KMS-11 (cell line): Measurements from ENCODE around the gene CLHC1.
"Not testable (repeated sequence)": the region's sequence is repeated elsewhere in the genome, so short reads cannot be mapped to it uniquely, and the experiment has no call there.

Experiments used
- H2AFZ ChIP-seq: fragments of 200-600 bp; sonication (generic); 2 replicates; pipeline ENCODE4 v1.6.1; 2016; ENCODE audit warnings: antibody characterized with exemption, mixed run types, low read depth
- H3K27ac ChIP-seq: fragments of 200-600 bp; sonication (generic); 2 replicates; pipeline ENCODE4 v1.6.1; 2016; ENCODE audit warnings: mild to moderate bottlenecking, mixed run types
- H3K27me3 ChIP-seq: fragments of 200-600 bp; sonication (generic); 2 replicates; pipeline ENCODE4 v1.6.1; 2017; ENCODE audit warnings: mild to moderate bottlenecking, low read depth, mixed run types, moderate library complexity; ENCODE audit not compliant: insufficient read depth
- H3K36me3 ChIP-seq: fragments of 200-600 bp; sonication (generic); 2 replicates; pipeline ENCODE4 v1.6.1; 2017; ENCODE audit warnings: mild to moderate bottlenecking, mixed run types; ENCODE audit not compliant: insufficient read depth
- H3K4me1 ChIP-seq: fragments of 200-600 bp; sonication (generic); 2 replicates; pipeline ENCODE4 v1.6.1; 2016; ENCODE audit warnings: mild to moderate bottlenecking, low read depth, mixed run types; ENCODE audit not compliant: poor library complexity, severe bottlenecking
- H3K4me2 ChIP-seq: fragments of 200-600 bp; sonication (generic); 2 replicates; pipeline ENCODE4 v1.7.0; 2016; ENCODE audit warnings: mild to moderate bottlenecking, mixed run types
- H3K4me3 ChIP-seq: fragments of 200-600 bp; sonication (generic); IDR thresholded peaks from 2 replicates; pipeline ENCODE4 v1.6.1; 2017; ENCODE audit warnings: low read depth, low read length, mixed read lengths; ENCODE audit not compliant: insufficient read depth
- H3K79me2 ChIP-seq: fragments of 200-600 bp; sonication (generic); 2 replicates; pipeline ENCODE4 v1.6.1; 2016; ENCODE audit warnings: low read depth, mixed run types; ENCODE audit not compliant: insufficient read depth
- H3K9ac ChIP-seq: fragments of 200-600 bp; sonication (generic); 2 replicates; pipeline ENCODE4 v1.6.1; 2016; ENCODE audit warnings: mild to moderate bottlenecking, mixed run types
- H4K20me1 ChIP-seq: fragments of 200-600 bp; sonication (generic); 2 replicates; pipeline ENCODE4 v1.6.1; 2016; ENCODE audit warnings: mild to moderate bottlenecking, mixed run types; ENCODE audit not compliant: insufficient read depth
- TF ChIP-seq, protein P1 (sequence below): fragments of 200-600 bp; sonication (generic); conservative IDR thresholded peaks from 2 replicates; pipeline ENCODE4 v1.6.1; 2017; ENCODE audit warnings: low read depth, mild to moderate bottlenecking, antibody characterized with exemption, low read length, moderate library complexity, mixed read lengths

Gene CLHC1

DNA sequence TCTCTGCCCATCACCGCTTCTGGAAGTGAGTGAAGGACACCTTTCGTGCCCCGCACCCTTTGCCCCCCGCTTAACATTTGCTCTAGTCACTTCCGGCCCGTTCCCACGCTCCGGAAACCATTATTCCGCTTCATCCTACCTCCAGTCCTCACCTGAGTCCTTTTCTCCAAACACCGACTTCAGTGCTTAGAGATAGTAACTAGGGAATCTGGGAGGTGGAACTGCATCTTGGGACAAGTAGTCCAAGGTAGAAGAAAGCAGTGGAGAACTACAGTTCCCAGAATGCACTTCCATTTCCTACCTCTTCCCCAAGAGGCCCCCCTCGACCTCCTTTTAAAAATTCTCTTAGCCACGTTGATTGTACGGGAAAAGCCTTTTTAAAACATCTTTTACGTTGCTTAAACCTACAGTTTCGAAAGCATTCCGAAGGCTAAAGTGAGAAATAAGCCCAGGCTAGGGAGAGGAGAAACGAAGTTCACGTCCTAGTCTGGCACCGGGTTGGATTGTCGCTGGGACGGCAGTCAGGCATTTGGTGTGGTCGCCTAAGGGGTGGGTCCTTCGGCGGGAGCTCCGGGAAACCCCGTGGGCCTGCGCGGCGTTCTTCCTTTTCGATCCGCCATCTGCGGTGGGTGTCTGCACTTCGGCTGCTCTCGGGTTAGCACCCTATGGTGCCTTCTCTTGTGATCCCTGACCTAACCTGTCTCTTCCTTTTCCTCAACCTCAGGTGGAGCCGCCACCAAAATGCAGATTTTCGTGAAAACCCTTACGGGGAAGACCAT, at the start of gene CLHC1, which contains the start of gene RPS27A:
TSS of gene CLHC1 (minus strand) at position 210 of the 779 bp plus-strand sequence. CDS start 9,882 bp downstream, outside the sequence.
TSS of gene RPS27A (plus strand) at position 605 of the 779 bp plus-strand sequence. CDS start at position 742, 137 bp downstream.
- peaks cover 44% of the 10 kb centered on the region for H3K79me2 ChIP-seq
- TF ChIP-seq, protein P1, sequence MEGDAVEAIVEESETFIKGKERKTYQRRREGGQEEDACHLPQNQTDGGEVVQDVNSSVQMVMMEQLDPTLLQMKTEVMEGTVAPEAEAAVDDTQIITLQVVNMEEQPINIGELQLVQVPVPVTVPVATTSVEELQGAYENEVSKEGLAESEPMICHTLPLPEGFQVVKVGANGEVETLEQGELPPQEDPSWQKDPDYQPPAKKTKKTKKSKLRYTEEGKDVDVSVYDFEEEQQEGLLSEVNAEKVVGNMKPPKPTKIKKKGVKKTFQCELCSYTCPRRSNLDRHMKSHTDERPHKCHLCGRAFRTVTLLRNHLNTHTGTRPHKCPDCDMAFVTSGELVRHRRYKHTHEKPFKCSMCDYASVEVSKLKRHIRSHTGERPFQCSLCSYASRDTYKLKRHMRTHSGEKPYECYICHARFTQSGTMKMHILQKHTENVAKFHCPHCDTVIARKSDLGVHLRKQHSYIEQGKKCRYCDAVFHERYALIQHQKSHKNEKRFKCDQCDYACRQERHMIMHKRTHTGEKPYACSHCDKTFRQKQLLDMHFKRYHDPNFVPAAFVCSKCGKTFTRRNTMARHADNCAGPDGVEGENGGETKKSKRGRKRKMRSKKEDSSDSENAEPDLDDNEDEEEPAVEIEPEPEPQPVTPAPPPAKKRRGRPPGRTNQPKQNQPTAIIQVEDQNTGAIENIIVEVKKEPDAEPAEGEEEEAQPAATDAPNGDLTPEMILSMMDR = no peak
- peak within 1 kb of the TSS; percentile 98 for H3K9ac ChIP-seq
- H3K36me3 ChIP-seq = peaks cover 34% of the 10 kb centered on the region; the same call in 1 of the 2 replicates
- peak within 1 kb of the TSS; percentile 92 for H3K27ac ChIP-seq
- peak within 1 kb of the TSS; percentile 84 for H3K4me2 ChIP-seq
- H3K4me1 ChIP-seq = peaks cover 32% of the 10 kb centered on the region
- H3K4me3 ChIP-seq = peak within 1 kb of the TSS; percentile 88
- H2AFZ ChIP-seq = peak within 1 kb of the TSS; percentile 82
- peaks cover 7% of the 10 kb centered on the region for H4K20me1 ChIP-seq
- no peaks in the 10 kb centered on the region for H3K27me3 ChIP-seq

DNA sequence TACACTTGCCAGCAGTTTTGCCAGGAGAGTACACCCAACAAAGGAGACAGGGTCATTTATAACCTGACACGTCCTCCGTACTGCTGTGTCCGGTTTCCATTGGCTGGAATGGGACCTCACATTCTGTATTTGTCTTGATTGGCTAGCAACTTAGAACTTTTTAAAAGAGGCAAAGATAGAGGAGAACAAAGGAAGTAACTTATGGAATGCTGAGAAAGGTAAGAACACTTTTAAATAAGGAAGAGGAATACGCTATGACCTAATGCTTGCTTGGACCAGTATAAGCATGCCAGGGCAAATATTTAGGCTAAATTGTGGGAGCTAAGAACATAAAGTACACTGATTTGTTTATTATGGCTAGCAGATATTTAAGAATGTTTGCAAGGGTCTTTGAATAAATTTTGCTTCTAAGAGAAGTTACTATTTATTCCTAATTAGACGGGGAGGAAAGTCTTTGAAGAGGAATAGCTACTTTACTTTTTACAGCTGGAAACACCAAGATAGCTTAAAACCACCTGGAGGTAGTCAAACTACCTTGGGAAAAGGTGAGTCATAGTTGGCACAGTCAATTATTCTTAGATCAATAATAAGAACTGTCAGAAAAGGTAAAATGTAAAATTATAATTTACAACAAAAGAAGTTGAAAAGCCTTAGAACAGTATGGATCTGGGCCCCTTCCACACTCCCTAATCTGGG, 48.9 kb upstream of the CLHC1 start:
- H3K4me1 ChIP-seq = peaks cover 12% of the 10 kb centered on the region
- not testable (repeated sequence) for H3K27me3 ChIP-seq, H3K79me2 ChIP-seq, H3K27ac ChIP-seq, H3K9ac ChIP-seq, H4K20me1 ChIP-seq, H3K4me3 ChIP-seq, H3K36me3 ChIP-seq
- H3K4me2 ChIP-seq = peak overlapping the region; percentile 78; the same call in 1 of the 2 replicates
- H2AFZ ChIP-seq = peak overlapping the region; percentile 98; the same call in 1 of the 2 replicates

DNA sequence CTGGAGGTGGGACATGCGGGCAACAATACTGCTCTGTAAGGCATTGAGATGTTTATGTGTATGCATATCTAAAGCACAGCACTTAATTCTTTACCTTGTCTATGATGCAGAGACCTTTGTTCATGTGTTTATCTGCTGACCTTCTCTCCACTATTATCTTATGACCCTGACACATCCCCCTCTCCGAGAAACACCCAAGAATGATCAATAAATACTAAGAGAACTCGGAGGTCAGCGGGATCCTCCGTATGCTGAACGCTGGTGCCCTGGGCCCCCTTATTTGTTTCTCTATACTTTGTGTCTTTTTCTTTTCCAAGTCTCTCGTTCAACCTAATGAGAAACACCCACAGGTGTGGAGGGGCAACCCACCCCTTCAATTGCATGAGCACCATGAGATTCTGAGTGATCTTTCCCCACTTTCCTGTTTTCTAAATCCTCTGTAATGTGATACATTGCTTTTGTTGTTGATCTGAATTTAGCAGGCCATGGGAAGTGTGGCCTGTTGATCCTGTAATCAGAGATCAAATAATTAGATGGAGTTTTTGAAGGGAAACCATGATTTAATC, 47.8 kb upstream of the CLHC1 start:
- H3K27me3 ChIP-seq, H2AFZ ChIP-seq, H3K79me2 ChIP-seq, H3K9ac ChIP-seq, H3K4me3 ChIP-seq, H3K36me3 ChIP-seq, H3K4me2 ChIP-seq, H4K20me1 ChIP-seq, H3K27ac ChIP-seq: not testable (repeated sequence)
- peaks cover 12% of the 10 kb centered on the region for H3K4me1 ChIP-seq

DNA sequence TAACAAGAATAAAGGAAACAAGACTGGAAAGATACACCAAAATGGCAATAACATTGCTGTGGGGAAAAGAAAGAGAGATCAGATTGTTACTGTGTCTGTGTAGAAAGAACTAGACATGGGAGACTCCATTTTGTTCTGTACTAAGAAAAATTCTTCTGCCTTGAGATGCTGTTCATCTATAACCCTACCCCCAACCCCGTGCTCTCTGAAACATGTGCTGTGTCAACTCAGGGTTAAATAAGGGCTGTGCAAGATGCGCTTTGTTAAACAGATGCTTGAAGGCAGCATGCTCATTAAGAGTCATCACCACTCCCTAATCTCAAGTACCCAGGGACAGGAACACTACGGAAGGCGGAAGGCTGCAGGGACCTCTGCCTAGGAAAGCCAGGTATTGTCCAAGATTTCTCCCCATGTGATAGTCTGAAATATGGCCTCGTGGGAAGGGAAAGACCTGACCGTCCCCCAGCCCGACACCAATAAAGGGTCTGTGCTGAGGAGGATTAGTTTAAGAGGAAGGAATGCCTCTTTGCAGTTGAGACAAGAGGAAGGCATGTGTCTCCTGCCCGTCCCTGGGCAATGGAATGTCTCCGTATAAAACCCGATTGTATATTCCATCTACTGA, 47.2 kb upstream of the CLHC1 start:
- H3K9ac ChIP-seq, H3K4me2 ChIP-seq: not testable (repeated sequence)

DNA sequence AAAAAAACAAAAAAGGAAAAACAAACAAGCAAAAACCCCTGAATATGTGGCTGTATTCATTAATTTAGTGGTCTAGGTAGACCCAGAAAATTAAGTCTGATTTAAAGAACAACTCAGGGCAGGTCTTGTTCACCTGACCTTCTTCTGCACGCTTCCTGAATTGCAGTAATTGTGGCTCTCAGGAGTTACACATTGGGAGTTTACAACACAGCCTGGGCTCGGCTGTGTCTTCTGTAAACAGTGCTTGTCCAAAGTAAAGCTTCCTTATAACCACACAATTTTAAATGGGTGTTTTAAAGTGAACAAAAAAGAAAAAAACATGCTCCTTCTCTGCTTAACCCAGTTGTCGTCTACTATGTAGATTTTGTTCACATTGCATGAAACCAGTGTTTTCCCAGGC, 45.2 kb upstream of the CLHC1 start:
- H3K27ac ChIP-seq = no peak overlapping the region
- no peaks in the 10 kb centered on the region for H3K4me1 ChIP-seq
- H3K9ac ChIP-seq = no peak overlapping the region
- no peaks in the 10 kb centered on the region for H3K27me3 ChIP-seq
- no peak overlapping the region for H3K4me3 ChIP-seq
- H3K79me2 ChIP-seq = no peaks in the 10 kb centered on the region
- H2AFZ ChIP-seq = no peak overlapping the region
- H3K4me2 ChIP-seq = no peak overlapping the region
- TF ChIP-seq, protein P1 = no peak
- H3K36me3 ChIP-seq = no peaks in the 10 kb centered on the region
- no peaks in the 10 kb centered on the region for H4K20me1 ChIP-seq

More for the DNA sequence above, 47.2 kb upstream of the CLHC1 start:
- not testable (repeated sequence) for H3K4me3 ChIP-seq, H3K27ac ChIP-seq, H3K36me3 ChIP-seq, H3K27me3 ChIP-seq, H4K20me1 ChIP-seq, H2AFZ ChIP-seq, H3K79me2 ChIP-seq
- H3K4me1 ChIP-seq = peaks cover 12% of the 10 kb centered on the region

DNA sequence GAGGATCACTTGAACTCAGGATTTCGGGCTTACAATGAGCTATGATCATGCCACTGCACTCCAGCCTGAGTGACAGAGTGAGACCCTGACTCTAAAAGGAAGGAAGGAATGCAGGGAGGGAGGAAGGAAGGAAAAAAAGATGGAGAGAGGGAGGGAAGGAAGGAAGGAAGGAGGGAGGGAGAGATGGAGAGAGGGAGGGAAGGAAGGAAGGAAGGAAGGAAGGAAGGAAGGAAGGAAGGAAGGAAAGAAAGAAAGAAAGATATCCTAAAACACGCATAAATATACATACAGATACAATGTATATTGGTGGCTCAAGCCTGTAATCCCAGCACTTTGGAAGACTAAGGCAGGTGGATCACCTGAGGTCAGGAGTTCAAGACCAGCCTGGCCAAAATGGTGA, 42.3 kb upstream of the CLHC1 start:
- H3K4me1 ChIP-seq, H2AFZ ChIP-seq, H3K36me3 ChIP-seq, H3K27me3 ChIP-seq, H3K27ac ChIP-seq, H4K20me1 ChIP-seq, H3K79me2 ChIP-seq, H3K9ac ChIP-seq, H3K4me3 ChIP-seq, H3K4me2 ChIP-seq: not testable (repeated sequence)
